ENCODE measurements around the gene DNAJC17. TPM values are rescaled to one million over a fixed set of nuclear protein-coding genes. Genes with fewer than 3 reads are reported as not detected.

Gene DNAJC17
- total RNA-seq, 1 experiment from 2014 or later: 53.3 TPM

GRCh38 chr15:40836020-40836419, 28.7 kb upstream of the DNAJC17 start:
- Histone ChIP-seq H3K9ac (ENCODE audit: low read length) (no peak overlapping the region), H3K9me2 (replicated peaks; ENCODE audit: low read length) (no peaks in the 10 kb centered on the region), H2AFZ (ENCODE audit: low read length) (no peak overlapping the region), H3K4me3 (ENCODE audit: low read length) (no peak overlapping the region), H3K79me2 (ENCODE audit: low read length) (no peaks in the 10 kb centered on the region), H3K9me3 (ENCODE audit: low read length) (no peaks in the 10 kb centered on the region), H3K27ac (ENCODE audit: low read length) (peak overlapping the region; percentile 74), H4K20me1 (ENCODE audit: low read length) (no peaks in the 10 kb centered on the region), H3K4me1 (ENCODE audit: insufficient read depth, low read length) (peaks cover 21% of the 10 kb centered on the region), H3K4me2 (ENCODE audit: low read length) (peak overlapping the region; percentile 80), H3F3A (ENCODE audit: low read length, unreplicated experiment) (peaks cover 5% of the 10 kb centered on the region), H3K27me3 (ENCODE audit: low read length) (no peaks in the 10 kb centered on the region), H3K36me3 (ENCODE audit: low read depth, low read length) (no peaks in the 10 kb centered on the region)
- ChIA-PET CTCF (no interaction called here), POLR2A (ENCODE audit: unreplicated experiment) (no interaction called here)
- no TSS peak for BruUV-seq (replicated peaks)
- TF ChIP-seq, protein P1, sequence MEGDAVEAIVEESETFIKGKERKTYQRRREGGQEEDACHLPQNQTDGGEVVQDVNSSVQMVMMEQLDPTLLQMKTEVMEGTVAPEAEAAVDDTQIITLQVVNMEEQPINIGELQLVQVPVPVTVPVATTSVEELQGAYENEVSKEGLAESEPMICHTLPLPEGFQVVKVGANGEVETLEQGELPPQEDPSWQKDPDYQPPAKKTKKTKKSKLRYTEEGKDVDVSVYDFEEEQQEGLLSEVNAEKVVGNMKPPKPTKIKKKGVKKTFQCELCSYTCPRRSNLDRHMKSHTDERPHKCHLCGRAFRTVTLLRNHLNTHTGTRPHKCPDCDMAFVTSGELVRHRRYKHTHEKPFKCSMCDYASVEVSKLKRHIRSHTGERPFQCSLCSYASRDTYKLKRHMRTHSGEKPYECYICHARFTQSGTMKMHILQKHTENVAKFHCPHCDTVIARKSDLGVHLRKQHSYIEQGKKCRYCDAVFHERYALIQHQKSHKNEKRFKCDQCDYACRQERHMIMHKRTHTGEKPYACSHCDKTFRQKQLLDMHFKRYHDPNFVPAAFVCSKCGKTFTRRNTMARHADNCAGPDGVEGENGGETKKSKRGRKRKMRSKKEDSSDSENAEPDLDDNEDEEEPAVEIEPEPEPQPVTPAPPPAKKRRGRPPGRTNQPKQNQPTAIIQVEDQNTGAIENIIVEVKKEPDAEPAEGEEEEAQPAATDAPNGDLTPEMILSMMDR (conservative IDR thresholded peaks at IDR 0.05; ENCODE audit: low read depth, low read length): no peak
- TF ChIP-seq EZH2 (IDR thresholded peaks at IDR 0.05; ENCODE audit: low read length, unreplicated experiment) (no peak), EZH2phosphoT487 (IDR thresholded peaks at IDR 0.05; ENCODE audit: borderline replicate concordance, low read length) (no peak)
- DNase-seq (no peak), ATAC-seq (no peak; the same call in 1 of the 2 replicates)
- intact Hi-C loops (cut with micrococcal nuclease): no loop called here

DNA sequence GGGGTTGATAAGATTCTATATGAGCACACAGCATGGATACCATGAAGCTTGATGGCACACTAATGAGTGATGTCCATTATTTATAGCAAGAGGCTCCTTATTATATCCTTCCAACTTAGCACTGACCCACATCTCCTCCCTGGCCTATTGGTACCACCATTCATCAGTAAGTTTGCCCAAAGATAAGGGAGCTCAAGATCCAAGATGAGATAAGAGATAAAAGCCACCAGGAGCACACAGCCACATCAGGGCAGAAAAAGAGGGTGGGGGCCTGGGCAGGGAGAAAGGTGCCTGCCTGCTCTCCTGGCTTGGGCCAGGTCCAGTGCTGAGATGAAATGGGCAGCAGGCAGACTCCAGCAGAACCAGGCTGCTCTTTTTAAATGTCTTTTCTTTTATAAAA, 25.6 kb upstream of the DNAJC17 start:
- no peak overlapping the region for H3K27ac ChIP-seq (ENCODE audit: low read length)
- ChIA-PET POLR2A (ENCODE audit: unreplicated experiment) (no interaction called here), CTCF (no interaction called here)
- no peaks in the 10 kb centered on the region for H3K9me2 ChIP-seq (replicated peaks; ENCODE audit: low read length)
- H3F3A ChIP-seq (ENCODE audit: low read length, unreplicated experiment): peaks cover 5% of the 10 kb centered on the region
- no TSS peak for BruUV-seq (replicated peaks)
- no peaks in the 10 kb centered on the region for H3K9me3 ChIP-seq (ENCODE audit: low read length)
- no peaks in the 10 kb centered on the region for H3K36me3 ChIP-seq (ENCODE audit: low read depth, low read length)
- no peaks in the 10 kb centered on the region for H3K79me2 ChIP-seq (ENCODE audit: low read length)
- no peak for TF ChIP-seq EZH2phosphoT487 (IDR thresholded peaks at IDR 0.05; ENCODE audit: borderline replicate concordance, low read length)
- TF ChIP-seq, protein P1 (conservative IDR thresholded peaks at IDR 0.05; ENCODE audit: low read depth, low read length): no peak
- TF ChIP-seq EZH2 (IDR thresholded peaks at IDR 0.05; ENCODE audit: low read length, unreplicated experiment): no peak
- H2AFZ ChIP-seq (ENCODE audit: low read length): no peak overlapping the region
- no peak overlapping the region for H3K9ac ChIP-seq (ENCODE audit: low read length)
- peaks cover 25% of the 10 kb centered on the region for H3K4me1 ChIP-seq (ENCODE audit: insufficient read depth, low read length)
- DNase-seq (no peak), ATAC-seq (no peak)
- H3K4me3 ChIP-seq (ENCODE audit: low read length): no peak overlapping the region
- no peaks in the 10 kb centered on the region for H4K20me1 ChIP-seq (ENCODE audit: low read length)
- H3K4me2 ChIP-seq (ENCODE audit: low read length): no peak overlapping the region
- intact Hi-C loops (cut with micrococcal nuclease): no loop called here
- H3K27me3 ChIP-seq (ENCODE audit: low read length): no peaks in the 10 kb centered on the region

DNA sequence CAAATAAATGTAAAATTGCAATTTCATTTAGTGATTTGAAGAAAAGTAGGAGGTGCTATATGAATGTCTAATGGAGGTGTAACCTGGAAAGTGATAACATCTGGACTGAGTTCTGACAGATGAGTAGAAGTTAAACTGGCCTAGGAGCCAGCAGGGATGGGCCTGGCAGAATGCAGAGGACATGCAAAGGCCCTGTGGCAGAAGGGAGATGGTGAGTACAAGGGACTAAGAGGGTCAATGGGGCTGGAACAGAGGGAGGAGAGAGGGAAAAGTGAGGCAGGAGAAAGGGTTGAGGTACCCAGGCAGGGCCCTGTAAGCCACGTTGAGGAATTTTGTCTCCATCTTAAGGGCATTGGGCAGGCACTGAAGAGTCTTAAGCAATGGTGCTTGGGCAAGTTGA, 24.6 kb upstream of the DNAJC17 start:
- Histone ChIP-seq H3K9me2 (replicated peaks; ENCODE audit: low read length) (no peaks in the 10 kb centered on the region), H3K27me3 (ENCODE audit: low read length) (no peaks in the 10 kb centered on the region), H3K4me1 (ENCODE audit: insufficient read depth, low read length) (peaks cover 26% of the 10 kb centered on the region), H3K4me3 (ENCODE audit: low read length) (no peak overlapping the region), H4K20me1 (ENCODE audit: low read length) (no peaks in the 10 kb centered on the region), H3K9ac (ENCODE audit: low read length) (no peak overlapping the region), H2AFZ (ENCODE audit: low read length) (no peak overlapping the region), H3K9me3 (ENCODE audit: low read length) (no peaks in the 10 kb centered on the region), H3K27ac (ENCODE audit: low read length) (no peak overlapping the region), H3K79me2 (ENCODE audit: low read length) (no peaks in the 10 kb centered on the region), H3K36me3 (ENCODE audit: low read depth, low read length) (no peaks in the 10 kb centered on the region), H3F3A (ENCODE audit: low read length, unreplicated experiment) (peaks cover 5% of the 10 kb centered on the region), H3K4me2 (ENCODE audit: low read length) (no peak overlapping the region)
- TF ChIP-seq EZH2phosphoT487 (IDR thresholded peaks at IDR 0.05; ENCODE audit: borderline replicate concordance, low read length) (no peak), EZH2 (IDR thresholded peaks at IDR 0.05; ENCODE audit: low read length, unreplicated experiment) (no peak)
- TF ChIP-seq, protein P1 (conservative IDR thresholded peaks at IDR 0.05; ENCODE audit: low read depth, low read length): no peak
- POLR2A ChIA-PET (ENCODE audit: unreplicated experiment): no interaction called here
- CTCF ChIA-PET: no interaction called here
- intact Hi-C loops (cut with micrococcal nuclease): no loop called here
- no peak for ATAC-seq
- BruUV-seq (replicated peaks): no TSS peak
- no peak for DNase-seq

Data from PC-3 (cell line).